Fibroblast of lung (primary cell): ENCODE results near the gene KCNIP3. TPM values are rescaled to one million over a fixed set of nuclear protein-coding genes. Genes with fewer than 3 reads are reported as not detected.

ENCODE experiments used
- DNase-seq, 2 donors: peaks; one replicate each; pipeline versions ENCODE4 v3.0.0 to v3.0.0-alpha.2; 2010; ENCODE audit warnings: low read depth in 2 of 2
- H2AFZ ChIP-seq: 2 replicates; pipeline ENCODE4 v1.5.1; 2012; ENCODE audit warnings: low read length, control low read depth, inconsistent platforms
- H3K27ac ChIP-seq: 2 replicates; pipeline ENCODE4 v1.5.1; 2011; ENCODE audit warnings: low read length, control low read depth; ENCODE audit not compliant: insufficient read depth
- H3K27me3 ChIP-seq: 2 replicates; pipeline ENCODE4 v1.5.1; 2011; ENCODE audit warnings: mild to moderate bottlenecking, low read length; ENCODE audit not compliant: control insufficient read depth, insufficient read depth
- H3K36me3 ChIP-seq: 2 replicates; pipeline ENCODE4 v1.5.1; 2011; ENCODE audit warnings: low read length; ENCODE audit not compliant: control insufficient read depth, insufficient read depth
- H3K4me1 ChIP-seq: 2 replicates; pipeline ENCODE4 v1.5.1; 2011; ENCODE audit warnings: low read length; ENCODE audit not compliant: control insufficient read depth, insufficient read depth; ENCODE audit errors: extremely low read depth
- H3K4me2 ChIP-seq: 2 replicates; pipeline ENCODE4 v1.5.1; 2011; ENCODE audit warnings: low read length, control low read depth; ENCODE audit not compliant: insufficient read depth; ENCODE audit errors: extremely low read depth
- H3K4me3 ChIP-seq, 4 experiments: fragments of 200-600 bp in 1 of 4; sonication (generic) in 1 of 4; replicated peaks in 1 of 4; 2 replicates each; pipeline ENCODE4 v1.5.1; 2011 to 2016; ENCODE audit warnings: low read length in 4 of 4, low read depth in 3 of 4, mild to moderate bottlenecking in 3 of 4, control low read depth in 2 of 4, inconsistent platforms in 1 of 4, mixed read lengths in 1 of 4; ENCODE audit not compliant: insufficient read depth in 1 of 4; ENCODE audit errors: control extremely low read depth in 1 of 4
- H3K79me2 ChIP-seq: 2 replicates; pipeline ENCODE4 v1.5.1; 2012; ENCODE audit warnings: mild to moderate bottlenecking, low read length, inconsistent platforms; ENCODE audit not compliant: control insufficient read depth, insufficient read depth
- H3K9ac ChIP-seq: 2 replicates; pipeline ENCODE4 v1.5.1; 2011; ENCODE audit warnings: mild to moderate bottlenecking, low read length, control low read depth; ENCODE audit not compliant: insufficient read depth
- H3K9me3 ChIP-seq: 2 replicates; pipeline ENCODE4 v1.5.1; 2012; ENCODE audit warnings: low read depth, low read length; ENCODE audit not compliant: control insufficient read depth, insufficient read depth
- H4K20me1 ChIP-seq: 2 replicates; pipeline ENCODE4 v1.5.1; 2011; ENCODE audit warnings: low read length; ENCODE audit not compliant: control insufficient read depth, insufficient read depth; ENCODE audit errors: extremely low read depth
- CTCF ChIP-seq, 2 donors: IDR thresholded peaks in 1 of 2; conservative IDR thresholded peaks in 1 of 2; 1 replicate in 1 of 2; 2 replicates in 1 of 2; pipeline ENCODE4 v1.5.1; 2011 to 2012; ENCODE audit warnings: low read length in 2 of 2, control low read depth in 1 of 2, inconsistent platforms in 1 of 2, low read depth in 1 of 2, mild to moderate bottlenecking in 1 of 2
- EZH2 ChIP-seq: IDR thresholded peaks from 2 replicates; pipeline ENCODE4 v1.5.1; 2012; ENCODE audit warnings: low read length, control low read depth, mild to moderate bottlenecking; ENCODE audit errors: missing control alignments
- polyA plus RNA-seq, 2 donors: library from polyadenylated mRNA; depleted of rRNA in 1 of 2; stranded (reverse) in 1 of 2; unstranded in 1 of 2; fragments of >200 nt; gene quantifications; 2 replicates each; pipeline ENCODE4 v1.2.1, GENCODE V29; 2011 to 2012; ENCODE audit warnings: missing spikeins in 1 of 2
- total RNA-seq: library from RNA; depleted of rRNA; stranded (reverse); fragments of >200 nt; gene quantifications from 2 replicates; pipeline ENCODE4 v1.2.1, GENCODE V29; 2014

The KCNIP3 gene
- total and polyA plus RNA-seq, 2 donors (not counting 1 experiment from before 2014, with no cell fraction given): 0.32 to 1.7 TPM

GRCh38 chr2:95386031-95386430 is 88.9 kb downstream of the KCNIP3 start:
- Histone ChIP-seq H3K79me2 (no peaks in the 10 kb centered on the region), H3K9me3 (no peaks in the 10 kb centered on the region), H3K9ac (no peak overlapping the region), H4K20me1 (no peaks in the 10 kb centered on the region), H3K4me2 (no peak overlapping the region), H3K4me1 (no peaks in the 10 kb centered on the region), H3K27ac (no peak overlapping the region), H3K27me3 (no peaks in the 10 kb centered on the region), H3K4me3 (no peak overlapping the region), H2AFZ (no peak overlapping the region), H3K36me3 (no peaks in the 10 kb centered on the region)
- DNase-seq: no peak
- TF ChIP-seq EZH2 (no peak), CTCF (conservative IDR thresholded peaks at IDR 0.05 in 1 of 2, IDR thresholded peaks at IDR 0.05 in 1 of 2; ENCODE audit: low read depth in 1 of 2, low read length in 2 of 2) (no peak)

GRCh38 chr2:95387358-95387757 is 90.2 kb downstream of the KCNIP3 start:
- no peak overlapping the region for H3K4me2 ChIP-seq
- no peaks in the 10 kb centered on the region for H3K36me3 ChIP-seq
- H3K27ac ChIP-seq: no peak overlapping the region
- H3K9me3 ChIP-seq: no peaks in the 10 kb centered on the region
- H2AFZ ChIP-seq: no peak overlapping the region
- no peaks in the 10 kb centered on the region for H4K20me1 ChIP-seq
- no peaks in the 10 kb centered on the region for H3K4me1 ChIP-seq
- no peak overlapping the region for H3K9ac ChIP-seq
- no peak overlapping the region for H3K4me3 ChIP-seq
- no peaks in the 10 kb centered on the region for H3K79me2 ChIP-seq
- H3K27me3 ChIP-seq: no peaks in the 10 kb centered on the region
- DNase-seq: no peak
- TF ChIP-seq CTCF (conservative IDR thresholded peaks at IDR 0.05 in 1 of 2, IDR thresholded peaks at IDR 0.05 in 1 of 2; ENCODE audit: low read depth in 1 of 2, low read length in 2 of 2) (no peak), EZH2 (no peak)

DNA sequence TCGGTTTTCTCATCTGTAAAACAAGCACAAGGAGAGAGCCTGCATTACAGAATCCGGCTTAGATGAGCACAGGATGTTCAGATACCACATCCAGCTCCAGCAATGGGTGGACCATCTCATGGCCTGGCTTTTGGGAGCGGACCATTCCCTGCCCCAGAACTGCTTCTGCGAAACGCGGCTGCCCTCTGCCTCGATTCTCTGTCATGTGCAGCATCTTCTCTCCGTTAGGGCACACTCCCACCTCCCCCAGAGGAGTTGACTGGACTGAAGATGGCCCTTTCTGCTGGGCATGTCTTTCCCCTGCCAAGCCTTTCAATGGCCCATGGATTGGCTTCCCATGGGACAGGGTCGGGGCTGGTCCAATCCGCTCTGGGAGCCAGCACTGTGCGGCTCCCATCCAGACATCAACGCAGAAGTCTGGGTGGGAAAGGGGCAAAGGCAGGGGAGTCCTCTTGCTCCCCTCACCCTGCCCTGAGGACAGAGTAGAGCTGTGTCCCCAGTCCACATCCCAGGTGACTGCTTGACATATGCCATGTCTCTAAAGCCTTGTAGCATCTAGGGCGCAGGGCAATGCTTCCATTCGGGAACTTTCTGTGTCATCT is 91.0 kb downstream of the KCNIP3 start:
- Histone ChIP-seq H2AFZ (no peak overlapping the region), H3K36me3 (no peaks in the 10 kb centered on the region), H3K9me3 (no peaks in the 10 kb centered on the region), H3K27ac (no peak overlapping the region), H3K4me3 (no peak overlapping the region), H3K9ac (no peak overlapping the region), H3K4me1 (no peaks in the 10 kb centered on the region), H3K4me2 (no peak overlapping the region), H4K20me1 (no peaks in the 10 kb centered on the region), H3K79me2 (no peaks in the 10 kb centered on the region), H3K27me3 (no peaks in the 10 kb centered on the region)
- TF ChIP-seq EZH2 (no peak), CTCF (conservative IDR thresholded peaks at IDR 0.05 in 1 of 2, IDR thresholded peaks at IDR 0.05 in 1 of 2; ENCODE audit: low read depth in 1 of 2, low read length in 2 of 2) (no peak)
- DNase-seq: no peak
